D721Med (cell line): ENCODE measurements around the gene ZMIZ2.

Experiments used
- DNase-seq: peaks from one replicate; pipeline ENCODE4 v3.0.0; 2011; ENCODE audit warnings: low spot score; ENCODE audit not compliant: insufficient read length
- FAIRE-seq: peaks from 2 replicates; lab custom pipeline; 2011; peaks lifted over from hg19 to GRCh38; lab: Jason Lieb, UNC
- TF ChIP-seq, protein P1 (sequence below): IDR thresholded peaks from 2 replicates; pipeline ENCODE4 v1.5.1; 2012; ENCODE audit warnings: mild to moderate bottlenecking, control low read depth; ENCODE audit not compliant: insufficient read depth; ENCODE audit errors: missing control alignments

Gene ZMIZ2

DNA sequence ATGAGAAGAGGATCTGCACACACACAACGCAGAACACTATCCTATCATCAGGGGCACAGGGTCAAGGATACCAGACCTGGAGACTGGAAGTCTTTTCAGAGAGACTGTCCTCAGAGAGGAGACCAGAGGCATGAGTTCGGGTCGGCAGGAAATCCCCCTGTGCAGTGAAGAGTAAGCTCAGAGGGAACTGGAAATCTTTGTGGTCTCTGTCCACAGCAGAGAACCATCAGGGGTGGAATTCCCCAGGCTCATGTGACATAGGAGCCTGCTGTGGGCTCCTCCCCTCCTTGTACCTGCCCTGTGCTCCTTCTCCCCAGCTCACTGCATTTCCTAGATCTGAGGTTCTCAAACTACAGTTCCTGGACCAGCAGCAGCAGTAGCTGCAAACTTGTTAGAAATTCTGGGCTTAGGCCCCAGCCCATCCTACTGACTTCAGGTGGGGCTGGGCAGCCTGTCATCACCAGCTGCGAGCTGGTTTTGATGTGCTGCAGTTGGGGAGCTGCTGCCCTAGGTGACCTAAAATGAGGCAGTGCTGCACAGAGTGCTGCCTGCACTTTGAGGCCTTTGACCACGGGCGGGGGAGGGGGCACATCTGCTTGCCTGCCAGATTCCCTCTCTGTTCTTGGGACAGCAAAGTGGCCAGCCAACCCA, 2.4 kb downstream of the ZMIZ2 start:
- TF ChIP-seq, protein P1, sequence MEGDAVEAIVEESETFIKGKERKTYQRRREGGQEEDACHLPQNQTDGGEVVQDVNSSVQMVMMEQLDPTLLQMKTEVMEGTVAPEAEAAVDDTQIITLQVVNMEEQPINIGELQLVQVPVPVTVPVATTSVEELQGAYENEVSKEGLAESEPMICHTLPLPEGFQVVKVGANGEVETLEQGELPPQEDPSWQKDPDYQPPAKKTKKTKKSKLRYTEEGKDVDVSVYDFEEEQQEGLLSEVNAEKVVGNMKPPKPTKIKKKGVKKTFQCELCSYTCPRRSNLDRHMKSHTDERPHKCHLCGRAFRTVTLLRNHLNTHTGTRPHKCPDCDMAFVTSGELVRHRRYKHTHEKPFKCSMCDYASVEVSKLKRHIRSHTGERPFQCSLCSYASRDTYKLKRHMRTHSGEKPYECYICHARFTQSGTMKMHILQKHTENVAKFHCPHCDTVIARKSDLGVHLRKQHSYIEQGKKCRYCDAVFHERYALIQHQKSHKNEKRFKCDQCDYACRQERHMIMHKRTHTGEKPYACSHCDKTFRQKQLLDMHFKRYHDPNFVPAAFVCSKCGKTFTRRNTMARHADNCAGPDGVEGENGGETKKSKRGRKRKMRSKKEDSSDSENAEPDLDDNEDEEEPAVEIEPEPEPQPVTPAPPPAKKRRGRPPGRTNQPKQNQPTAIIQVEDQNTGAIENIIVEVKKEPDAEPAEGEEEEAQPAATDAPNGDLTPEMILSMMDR: no peak
- FAIRE-seq (no peak), DNase-seq (no peak)

DNA sequence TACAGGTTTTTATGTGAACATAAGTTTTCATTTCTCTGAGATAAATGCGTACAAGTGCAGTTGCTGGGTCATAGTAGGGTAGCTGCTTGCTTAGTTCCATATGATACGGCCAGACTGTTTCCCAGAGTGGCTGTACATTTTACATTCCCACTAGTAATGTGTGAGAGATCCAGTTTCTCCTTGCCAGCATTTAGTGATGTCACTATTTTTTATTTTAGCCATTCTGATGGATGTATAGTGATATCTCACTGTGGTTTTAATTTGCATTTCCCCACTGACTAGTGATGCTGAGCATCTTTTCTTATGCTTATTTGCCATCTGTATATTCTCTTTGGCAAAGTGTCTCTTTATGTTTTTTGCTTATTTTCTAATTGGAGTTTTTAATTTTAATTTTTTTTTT, 4.2 kb downstream of the ZMIZ2 start:
- DNase-seq (no peak), FAIRE-seq (no peak)
- TF ChIP-seq, protein P1: no peak

DNA sequence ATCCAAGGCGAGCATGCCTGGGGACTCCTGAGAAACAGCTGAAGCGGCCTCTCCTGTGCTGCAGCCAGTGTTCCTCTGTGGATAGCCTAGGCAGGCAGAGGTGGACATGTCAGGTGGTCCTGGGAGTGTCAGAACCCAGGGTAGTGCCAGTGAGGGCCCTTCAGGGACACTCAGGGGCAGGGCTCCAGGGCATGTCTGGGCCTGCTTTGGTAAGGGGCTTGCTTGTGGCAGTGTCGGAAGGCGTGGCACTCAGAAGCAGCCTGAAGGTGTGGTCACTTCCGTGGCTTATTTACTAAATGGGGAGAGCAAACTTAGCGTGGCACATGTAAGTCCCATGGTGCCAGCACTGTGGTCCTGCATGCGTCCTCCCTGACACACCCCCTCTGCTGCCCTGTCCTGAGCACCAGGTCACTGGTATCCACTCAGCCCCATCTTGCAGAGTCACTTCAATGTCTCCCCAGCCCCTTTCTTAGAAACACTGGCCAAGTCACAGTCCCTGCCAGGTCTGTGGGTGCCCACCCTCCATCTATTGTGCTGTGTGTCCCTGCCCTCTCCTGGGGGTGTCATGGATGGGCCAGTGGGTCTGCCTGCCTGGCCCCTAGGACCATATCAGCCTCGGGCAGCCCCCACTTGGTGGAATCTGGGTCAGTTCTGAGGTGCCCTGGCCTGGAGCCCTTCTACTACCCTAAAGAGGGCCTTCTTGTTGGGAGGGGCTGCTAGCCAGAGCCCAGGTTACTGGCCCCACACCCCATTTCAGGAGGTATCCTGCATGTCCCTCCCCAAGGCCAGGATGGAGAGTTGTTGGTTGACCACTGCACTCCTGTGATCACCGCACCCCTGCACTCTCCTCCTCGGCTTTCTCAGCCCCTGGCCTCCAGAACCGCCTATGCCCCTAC, 6.4 kb downstream of the ZMIZ2 start:
- DNase-seq (no peak), FAIRE-seq (no peak)
- TF ChIP-seq, protein P1: no peak

DNA sequence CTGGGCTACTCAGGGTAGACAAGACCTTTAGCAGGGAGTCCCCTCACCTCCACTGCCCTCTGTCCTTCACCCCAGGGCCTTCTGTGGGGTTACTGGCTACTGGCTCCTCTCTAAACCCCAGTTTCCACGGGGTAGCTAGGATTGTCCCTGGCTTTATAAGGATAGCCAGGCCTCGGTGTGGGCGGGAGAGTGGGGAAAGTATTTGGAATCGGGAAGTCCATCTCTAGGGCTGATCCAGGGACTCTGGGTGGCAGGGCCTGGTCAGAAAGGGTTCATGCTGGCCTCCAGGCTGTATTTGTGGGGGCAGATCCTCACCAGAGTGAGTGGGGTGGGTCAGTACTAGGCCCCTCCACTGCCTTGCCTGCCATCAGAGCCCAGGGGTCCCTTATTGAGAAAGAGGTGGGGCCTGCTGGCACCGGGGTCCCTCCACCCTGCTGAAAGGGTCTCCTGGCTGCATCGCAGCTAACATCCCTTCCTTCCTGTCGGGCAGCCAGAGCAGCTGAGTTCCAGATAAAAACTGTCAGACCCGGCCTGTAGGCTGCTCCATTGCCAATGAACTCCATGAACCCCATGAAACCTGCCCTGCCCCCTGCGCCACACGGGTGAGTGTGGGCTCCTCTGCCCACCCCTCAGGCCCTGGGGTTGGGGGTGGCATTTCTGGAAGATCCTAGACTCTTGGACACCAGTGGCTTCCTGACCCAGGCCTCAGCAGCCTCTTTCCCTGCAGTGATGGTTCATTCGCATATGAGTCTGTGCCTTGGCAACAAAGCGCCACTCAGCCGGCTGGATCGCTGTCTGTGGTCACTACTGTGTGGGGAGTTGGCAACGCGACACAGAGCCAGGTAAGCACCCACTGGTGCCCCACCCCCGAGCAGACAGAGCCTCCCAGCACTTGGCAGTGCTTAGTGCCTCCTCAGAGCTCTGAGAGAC, 7.3 kb downstream of the ZMIZ2 start:
- FAIRE-seq: no peak

DNA sequence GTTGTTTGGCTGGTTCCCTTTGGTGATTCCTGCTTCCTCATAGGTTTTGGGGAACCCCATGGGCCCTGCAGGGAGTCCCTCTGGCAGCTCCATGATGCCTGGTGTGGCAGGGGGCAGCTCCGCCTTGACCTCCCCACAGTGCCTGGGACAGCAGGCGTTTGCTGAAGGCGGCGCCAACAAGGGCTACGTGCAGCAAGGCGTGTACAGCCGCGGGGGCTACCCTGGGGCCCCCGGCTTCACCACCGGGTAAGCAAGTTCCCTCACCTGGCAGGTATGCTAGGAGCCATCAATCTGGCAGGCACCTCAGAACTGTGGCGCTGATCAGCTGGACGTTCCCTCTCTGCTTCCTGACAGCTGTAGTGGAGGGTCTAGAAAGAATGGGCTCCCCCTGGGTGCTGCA, 8.3 kb downstream of the ZMIZ2 start:
- DNase-seq (no peak), FAIRE-seq (no peak)
- TF ChIP-seq, protein P1: no peak

More for the DNA sequence above, 7.3 kb downstream of the ZMIZ2 start:
- TF ChIP-seq, protein P1: no peak
- DNase-seq: no peak

DNA sequence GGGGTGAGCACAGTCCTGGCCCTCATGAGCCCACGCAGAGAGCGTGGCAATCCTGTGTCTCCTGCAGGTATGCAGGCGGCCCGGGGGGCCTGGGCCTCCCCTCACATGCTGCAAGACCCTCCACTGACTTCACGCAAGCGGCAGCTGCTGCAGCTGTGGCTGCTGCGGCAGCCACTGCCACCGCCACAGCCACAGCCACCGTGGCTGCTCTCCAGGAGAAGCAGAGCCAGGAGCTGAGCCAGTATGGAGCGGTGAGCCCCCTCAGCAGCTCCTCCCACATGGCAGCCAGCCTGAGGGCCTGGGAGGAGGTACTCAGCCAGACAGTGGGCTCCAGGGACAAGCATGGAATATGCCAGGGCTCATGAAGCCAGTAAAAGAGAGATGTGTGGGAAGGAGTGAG, 8.7 kb downstream of the ZMIZ2 start:
- no peak for DNase-seq
- TF ChIP-seq, protein P1: no peak
- FAIRE-seq: no peak
